ENCODE measurements around the gene SST. TPM values are rescaled to one million over a fixed set of nuclear protein-coding genes. Genes with fewer than 3 reads are reported as not detected.

The SST gene
- total and polyA plus RNA-seq, 10 of the 15 experiments (the other 5 are each of a cell fraction or from before 2014, with no cell fraction given): 0.35 to 0.38 TPM; not detected in 8

DNA sequence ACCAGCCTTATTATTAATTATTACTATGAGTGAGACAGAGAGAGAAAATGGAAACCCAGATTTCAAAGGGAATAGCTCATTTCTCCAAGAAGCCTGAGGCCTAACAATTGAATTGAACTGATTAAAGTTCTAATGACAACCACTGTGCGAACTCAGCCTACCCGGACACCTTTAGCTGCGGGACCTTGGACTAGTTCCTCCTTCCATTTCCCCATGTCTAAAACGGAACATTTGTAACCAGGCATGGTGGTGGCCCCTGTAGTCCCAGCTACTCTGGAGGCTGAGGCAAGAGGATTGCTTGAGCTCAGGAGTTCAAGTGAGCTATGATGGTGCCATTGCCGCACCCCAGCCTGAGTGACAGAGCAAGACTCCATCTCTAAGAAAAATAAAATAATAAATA is 48.6 kb upstream of the SST start (continued):
- TF ChIP-seq, protein P1, sequence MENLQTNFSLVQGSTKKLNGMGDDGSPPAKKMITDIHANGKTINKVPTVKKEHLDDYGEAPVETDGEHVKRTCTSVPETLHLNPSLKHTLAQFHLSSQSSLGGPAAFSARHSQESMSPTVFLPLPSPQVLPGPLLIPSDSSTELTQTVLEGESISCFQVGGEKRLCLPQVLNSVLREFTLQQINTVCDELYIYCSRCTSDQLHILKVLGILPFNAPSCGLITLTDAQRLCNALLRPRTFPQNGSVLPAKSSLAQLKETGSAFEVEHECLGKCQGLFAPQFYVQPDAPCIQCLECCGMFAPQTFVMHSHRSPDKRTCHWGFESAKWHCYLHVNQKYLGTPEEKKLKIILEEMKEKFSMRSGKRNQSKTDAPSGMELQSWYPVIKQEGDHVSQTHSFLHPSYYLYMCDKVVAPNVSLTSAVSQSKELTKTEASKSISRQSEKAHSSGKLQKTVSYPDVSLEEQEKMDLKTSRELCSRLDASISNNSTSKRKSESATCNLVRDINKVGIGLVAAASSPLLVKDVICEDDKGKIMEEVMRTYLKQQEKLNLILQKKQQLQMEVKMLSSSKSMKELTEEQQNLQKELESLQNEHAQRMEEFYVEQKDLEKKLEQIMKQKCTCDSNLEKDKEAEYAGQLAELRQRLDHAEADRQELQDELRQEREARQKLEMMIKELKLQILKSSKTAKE (IDR thresholded peaks at IDR 0.05; ENCODE audit: low read depth, poor library complexity, severe bottlenecking): no peak
- TF ChIP-seq SRF (IDR thresholded peaks at IDR 0.05; ENCODE audit: low read depth in 2 of 2, low read length in 2 of 2): no peak
- TF ChIP-seq, protein P2, sequence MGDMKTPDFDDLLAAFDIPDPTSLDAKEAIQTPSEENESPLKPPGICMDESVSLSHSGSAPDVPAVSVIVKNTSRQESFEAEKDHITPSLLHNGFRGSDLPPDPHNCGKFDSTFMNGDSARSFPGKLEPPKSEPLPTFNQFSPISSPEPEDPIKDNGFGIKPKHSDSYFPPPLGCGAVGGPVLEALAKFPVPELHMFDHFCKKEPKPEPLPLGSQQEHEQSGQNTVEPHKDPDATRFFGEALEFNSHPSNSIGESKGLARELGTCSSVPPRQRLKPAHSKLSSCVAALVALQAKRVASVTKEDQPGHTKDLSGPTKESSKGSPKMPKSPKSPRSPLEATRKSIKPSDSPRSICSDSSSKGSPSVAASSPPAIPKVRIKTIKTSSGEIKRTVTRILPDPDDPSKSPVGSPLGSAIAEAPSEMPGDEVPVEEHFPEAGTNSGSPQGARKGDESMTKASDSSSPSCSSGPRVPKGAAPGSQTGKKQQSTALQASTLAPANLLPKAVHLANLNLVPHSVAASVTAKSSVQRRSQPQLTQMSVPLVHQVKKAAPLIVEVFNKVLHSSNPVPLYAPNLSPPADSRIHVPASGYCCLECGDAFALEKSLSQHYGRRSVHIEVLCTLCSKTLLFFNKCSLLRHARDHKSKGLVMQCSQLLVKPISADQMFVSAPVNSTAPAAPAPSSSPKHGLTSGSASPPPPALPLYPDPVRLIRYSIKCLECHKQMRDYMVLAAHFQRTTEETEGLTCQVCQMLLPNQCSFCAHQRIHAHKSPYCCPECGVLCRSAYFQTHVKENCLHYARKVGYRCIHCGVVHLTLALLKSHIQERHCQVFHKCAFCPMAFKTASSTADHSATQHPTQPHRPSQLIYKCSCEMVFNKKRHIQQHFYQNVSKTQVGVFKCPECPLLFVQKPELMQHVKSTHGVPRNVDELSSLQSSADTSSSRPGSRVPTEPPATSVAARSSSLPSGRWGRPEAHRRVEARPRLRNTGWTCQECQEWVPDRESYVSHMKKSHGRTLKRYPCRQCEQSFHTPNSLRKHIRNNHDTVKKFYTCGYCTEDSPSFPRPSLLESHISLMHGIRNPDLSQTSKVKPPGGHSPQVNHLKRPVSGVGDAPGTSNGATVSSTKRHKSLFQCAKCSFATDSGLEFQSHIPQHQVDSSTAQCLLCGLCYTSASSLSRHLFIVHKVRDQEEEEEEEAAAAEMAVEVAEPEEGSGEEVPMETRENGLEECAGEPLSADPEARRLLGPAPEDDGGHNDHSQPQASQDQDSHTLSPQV (IDR thresholded peaks at IDR 0.05): no peak
- TF ChIP-seq BRCA1 (IDR thresholded peaks at IDR 0.05; ENCODE audit: low read depth, low read length): no peak
- TF ChIP-seq, protein P3, sequence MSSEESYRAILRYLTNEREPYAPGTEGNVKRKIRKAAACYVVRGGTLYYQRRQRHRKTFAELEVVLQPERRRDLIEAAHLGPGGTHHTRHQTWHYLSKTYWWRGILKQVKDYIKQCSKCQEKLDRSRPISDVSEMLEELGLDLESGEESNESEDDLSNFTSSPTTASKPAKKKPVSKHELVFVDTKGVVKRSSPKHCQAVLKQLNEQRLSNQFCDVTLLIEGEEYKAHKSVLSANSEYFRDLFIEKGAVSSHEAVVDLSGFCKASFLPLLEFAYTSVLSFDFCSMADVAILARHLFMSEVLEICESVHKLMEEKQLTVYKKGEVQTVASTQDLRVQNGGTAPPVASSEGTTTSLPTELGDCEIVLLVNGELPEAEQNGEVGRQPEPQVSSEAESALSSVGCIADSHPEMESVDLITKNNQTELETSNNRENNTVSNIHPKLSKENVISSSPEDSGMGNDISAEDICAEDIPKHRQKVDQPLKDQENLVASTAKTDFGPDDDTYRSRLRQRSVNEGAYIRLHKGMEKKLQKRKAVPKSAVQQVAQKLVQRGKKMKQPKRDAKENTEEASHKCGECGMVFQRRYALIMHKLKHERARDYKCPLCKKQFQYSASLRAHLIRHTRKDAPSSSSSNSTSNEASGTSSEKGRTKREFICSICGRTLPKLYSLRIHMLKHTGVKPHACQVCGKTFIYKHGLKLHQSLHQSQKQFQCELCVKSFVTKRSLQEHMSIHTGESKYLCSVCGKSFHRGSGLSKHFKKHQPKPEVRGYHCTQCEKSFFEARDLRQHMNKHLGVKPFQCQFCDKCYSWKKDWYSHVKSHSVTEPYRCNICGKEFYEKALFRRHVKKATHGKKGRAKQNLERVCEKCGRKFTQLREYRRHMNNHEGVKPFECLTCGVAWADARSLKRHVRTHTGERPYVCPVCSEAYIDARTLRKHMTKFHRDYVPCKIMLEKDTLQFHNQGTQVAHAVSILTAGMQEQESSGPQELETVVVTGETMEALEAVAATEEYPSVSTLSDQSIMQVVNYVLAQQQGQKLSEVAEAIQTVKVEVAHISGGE (CRISPR knock-in tag; IDR thresholded peaks at IDR 0.05): no peak
- TF ChIP-seq, protein P4, sequence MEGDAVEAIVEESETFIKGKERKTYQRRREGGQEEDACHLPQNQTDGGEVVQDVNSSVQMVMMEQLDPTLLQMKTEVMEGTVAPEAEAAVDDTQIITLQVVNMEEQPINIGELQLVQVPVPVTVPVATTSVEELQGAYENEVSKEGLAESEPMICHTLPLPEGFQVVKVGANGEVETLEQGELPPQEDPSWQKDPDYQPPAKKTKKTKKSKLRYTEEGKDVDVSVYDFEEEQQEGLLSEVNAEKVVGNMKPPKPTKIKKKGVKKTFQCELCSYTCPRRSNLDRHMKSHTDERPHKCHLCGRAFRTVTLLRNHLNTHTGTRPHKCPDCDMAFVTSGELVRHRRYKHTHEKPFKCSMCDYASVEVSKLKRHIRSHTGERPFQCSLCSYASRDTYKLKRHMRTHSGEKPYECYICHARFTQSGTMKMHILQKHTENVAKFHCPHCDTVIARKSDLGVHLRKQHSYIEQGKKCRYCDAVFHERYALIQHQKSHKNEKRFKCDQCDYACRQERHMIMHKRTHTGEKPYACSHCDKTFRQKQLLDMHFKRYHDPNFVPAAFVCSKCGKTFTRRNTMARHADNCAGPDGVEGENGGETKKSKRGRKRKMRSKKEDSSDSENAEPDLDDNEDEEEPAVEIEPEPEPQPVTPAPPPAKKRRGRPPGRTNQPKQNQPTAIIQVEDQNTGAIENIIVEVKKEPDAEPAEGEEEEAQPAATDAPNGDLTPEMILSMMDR (IDR thresholded peaks at IDR 0.05 in 2 of 3, conservative IDR thresholded peaks at IDR 0.05 in 1 of 3; ENCODE audit: control insufficient read depth in 2 of 3, extremely low read depth in 1 of 3, insufficient read depth in 1 of 3, low read depth in 3 of 3, low read length in 3 of 3): no peak
- TF ChIP-seq TCF7 (IDR thresholded peaks at IDR 0.05; ENCODE audit: borderline replicate concordance): no peak

Measured in GM12878 (cell line).